CD4-positive, alpha-beta T cell treated with Interleukin-10 for 1 hour (primary cell): Measurements from ENCODE around the gene IRAK1.
A peak's percentile ranks its signal among the peaks of the same experiment; 100 is the strongest.

Experiments used
- DNase-seq: peaks from one replicate; pipeline ENCODE4 v3.0.0-alpha.2; 2020

Gene IRAK1

DNA sequence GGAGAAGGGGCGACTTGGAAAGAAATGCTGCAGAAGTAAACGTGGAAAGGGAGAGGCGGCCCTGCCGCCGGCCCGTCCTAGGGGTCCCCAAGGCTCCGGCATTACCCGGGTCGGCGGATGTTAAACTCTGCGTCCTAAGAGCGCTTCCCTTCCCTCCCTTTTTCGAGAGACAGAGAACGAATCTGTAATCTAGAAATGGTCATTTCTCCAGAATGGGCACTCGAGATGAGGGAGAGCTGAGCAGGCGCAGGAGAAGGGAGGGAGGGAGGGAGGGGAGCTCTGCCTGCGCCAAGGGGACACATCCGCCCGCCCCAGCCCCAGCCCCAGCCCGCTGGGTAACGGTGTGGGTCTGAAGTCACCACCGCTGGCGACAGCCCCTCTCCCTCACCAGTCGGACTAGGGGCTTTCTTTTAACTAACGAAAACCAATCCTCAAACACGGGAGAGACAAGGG is 49.8 kb downstream of the IRAK1 start:
- DNase-seq, result no peak

- DNase-seq, result no peak
These were observed 50.4 kb downstream of the IRAK1 start for GRCh38 chrX:153969125-153969903.

DNA sequence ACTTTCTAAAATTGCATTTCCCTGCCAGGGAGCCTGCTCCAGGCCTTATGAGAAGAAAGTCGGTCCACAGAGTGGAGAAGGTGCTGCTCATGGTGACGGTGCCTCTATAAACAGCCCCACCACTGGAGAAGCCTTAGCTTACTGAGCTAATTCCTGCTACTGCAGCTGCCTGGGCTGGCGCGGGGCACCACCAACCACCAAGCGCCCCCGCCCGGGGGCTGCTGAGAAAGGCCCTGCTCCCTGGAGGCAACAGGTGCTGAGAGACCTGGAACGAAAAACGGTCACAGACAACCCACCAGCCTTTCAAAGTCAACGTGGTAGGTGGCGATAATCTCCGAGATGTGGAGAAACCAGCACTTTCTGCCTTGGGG is 51.0 kb downstream of the IRAK1 start:
- DNase-seq, result peak; percentile 45

DNA sequence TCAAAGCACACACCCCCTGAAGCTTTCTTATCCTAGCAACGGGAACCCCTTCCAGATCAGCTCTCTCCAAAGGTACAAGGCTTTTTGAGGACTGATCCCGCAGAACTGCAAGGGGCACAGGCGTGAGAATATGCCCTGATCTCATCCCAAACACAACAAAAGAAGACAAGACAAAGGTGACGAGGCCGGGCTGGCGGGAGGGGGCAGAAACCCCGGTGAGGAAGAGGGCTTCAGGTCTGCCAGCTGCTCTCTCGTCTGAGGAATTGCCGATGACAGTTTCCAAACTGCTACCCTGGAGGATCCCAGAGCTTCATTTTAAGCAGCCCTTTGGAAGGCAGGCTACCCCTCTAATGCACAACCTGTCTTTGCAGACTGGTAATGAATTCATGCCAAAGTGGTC is 51.4 kb downstream of the IRAK1 start:
- no peak for DNase-seq

DNA sequence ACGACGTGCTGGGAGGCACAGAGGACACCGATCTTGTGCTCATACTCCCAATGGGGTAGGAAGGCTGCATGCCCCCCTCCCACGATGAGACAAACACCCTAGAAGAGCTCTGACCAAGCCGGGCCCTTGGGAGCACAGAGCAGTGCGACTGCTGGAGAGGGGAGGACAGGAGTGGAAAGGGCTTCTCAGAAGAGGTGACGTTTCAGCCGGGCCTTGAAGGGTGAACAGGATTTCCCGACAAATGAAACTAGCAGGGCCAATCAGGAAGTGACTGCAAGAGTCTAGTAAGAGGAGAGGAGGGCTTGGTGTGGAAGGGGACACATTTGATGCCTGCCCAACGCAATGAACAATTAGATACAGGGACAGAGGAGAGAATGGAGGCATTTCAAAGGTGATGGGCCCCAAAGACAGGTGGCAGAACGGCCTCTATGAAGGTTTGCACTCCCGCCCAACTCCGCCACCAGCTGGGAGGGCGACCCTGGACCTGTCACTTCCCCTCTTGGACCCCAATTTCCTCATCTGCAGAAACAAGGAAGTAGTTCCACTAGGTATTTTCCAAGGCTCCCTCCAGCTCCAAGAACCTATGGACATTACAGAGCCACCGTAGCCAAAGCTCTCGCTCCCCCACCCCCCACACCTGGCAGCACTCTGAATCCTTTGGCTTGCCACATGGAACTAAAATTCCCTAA is 52.0 kb downstream of the IRAK1 start:
- peak; percentile 61 for DNase-seq

GRCh38 chrX:153966841-153967535 is 52.7 kb downstream of the IRAK1 start:
- DNase-seq, result no peak

DNA sequence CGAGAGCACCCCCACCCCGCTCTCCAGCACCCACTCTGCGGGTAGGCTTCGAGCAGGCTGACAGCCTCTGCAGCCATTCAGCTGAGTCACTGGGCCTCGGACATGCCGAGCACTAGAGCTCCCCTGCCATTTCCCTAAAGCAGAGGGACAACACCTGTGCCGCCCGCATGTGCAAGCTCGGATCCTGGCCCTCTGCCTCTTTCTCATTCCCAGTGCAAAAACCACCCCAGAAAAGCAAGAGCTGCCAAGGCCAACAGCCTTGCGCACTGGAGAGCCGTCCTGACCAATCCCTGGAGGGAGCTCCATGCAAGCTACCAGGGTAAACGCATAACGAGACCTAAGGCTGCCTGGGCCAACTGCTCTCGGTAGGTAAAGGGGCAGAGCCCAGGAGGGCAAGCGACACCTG is 53.4 kb downstream of the IRAK1 start:
- no peak for DNase-seq

DNA sequence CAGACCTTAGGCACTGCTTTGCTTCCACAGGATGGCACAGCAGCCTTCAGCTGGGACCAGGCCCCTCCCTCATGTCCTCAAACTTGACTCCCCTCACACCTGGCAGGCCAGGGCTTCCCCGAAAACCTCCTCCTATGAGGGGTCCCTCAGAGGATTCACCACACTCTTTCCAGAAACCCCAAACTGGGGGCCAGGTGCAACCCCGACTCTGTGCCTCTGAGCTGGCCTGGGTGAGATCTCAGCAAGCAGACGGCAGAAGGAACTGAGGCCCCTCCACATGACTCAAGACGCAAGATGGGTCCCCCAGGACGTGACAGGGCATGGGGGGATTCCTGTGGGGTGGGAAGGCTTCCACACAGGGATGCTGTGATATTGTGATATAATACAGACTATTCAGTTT is 54.3 kb downstream of the IRAK1 start:
- no peak for DNase-seq

- no peak for DNase-seq
These were observed 55.6 kb downstream of the IRAK1 start for GRCh38 chrX:153964105-153964504.

DNA sequence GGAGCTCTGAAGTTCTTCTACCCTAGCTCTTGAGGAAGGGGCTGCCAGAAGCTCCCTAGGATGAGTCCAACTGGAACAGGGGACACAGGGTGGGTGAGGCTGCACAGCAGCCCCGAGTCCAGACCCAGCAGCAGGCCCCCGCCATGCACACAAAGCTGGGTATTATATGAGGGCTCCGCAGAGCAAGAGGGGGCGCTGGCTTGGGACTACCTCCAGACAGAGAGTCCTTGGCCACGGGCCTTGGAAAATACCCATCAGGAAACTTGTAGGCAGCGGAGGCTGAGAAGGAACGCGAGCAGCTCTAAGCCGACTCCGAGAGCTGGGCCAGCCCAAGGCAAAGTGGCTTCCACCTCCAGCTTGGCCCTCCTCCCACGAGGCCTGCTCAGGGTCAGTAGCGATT is 56.2 kb downstream of the IRAK1 start:
- DNase-seq, result no peak

- no peak for DNase-seq
These were observed 58.4 kb downstream of the IRAK1 start for GRCh38 chrX:153961292-153961691.

- DNase-seq, result no peak
These were observed 58.9 kb downstream of the IRAK1 start for GRCh38 chrX:153960786-153961185.
